Endothelial cell of hepatic sinusoid (primary cell): ENCODE data around the gene PHF24.
"Not testable (repeated sequence)": the region's sequence is repeated elsewhere in the genome, so short reads cannot be mapped to it uniquely, and the experiment has no call there.

Source experiments
- in situ Hi-C: cut with HindIII; loops from 2 replicates; pipeline ENCODE4 v1.10.0; 2017; ENCODE audit warnings: low sequenced_read_pairs

Gene PHF24

DNA sequence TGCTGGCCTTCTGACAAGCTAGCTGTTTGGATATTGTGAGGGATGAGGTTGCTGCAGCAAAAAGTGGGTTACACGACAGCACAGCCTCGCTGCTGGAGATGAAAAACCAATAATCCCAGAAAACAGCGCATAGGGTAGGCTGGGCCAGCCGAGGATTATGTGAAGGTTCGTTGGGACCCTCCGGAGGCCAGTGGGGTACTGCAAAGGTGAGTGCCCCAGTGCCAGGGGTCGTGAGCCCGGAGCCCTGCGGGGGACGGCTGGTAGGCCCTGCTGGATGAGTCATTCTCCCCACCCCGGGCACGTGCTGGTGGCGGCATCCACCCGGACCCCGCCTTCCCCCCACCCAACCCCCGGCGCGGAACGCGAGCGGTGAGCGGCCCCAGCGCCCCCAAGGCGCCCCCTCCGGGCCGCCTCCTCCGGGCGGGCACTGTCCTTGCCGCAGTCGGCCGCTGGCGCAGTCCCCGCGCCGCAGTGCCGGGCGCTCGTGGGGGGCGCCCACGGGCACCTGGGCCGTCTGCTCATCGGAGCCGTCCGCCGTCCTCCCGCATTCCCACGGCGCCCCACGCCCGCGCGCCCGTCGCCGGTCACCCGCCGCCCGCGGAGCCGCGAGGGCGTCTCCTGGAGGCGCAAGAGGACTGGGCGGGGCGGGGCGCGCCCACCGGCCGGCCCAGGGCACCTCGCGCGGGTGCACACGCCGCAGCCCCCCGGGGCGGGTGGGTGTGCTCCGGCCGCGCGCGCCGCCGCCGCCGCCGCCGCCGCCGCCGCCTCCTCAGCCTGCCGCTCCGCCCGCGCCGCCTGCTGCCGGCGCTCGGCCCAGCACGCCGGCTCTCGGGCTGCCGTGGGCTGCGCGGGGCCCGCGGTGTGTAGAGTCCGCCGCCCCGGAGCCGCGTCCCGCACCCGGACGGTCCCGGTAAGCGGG is at the start of gene PHF24:
PHF24 (plus strand) TSS at position 794 of the 919 bp plus-strand sequence. CDS start 13,014 bp downstream, outside the sequence.
- in situ Hi-C loops = no loop called here

DNA sequence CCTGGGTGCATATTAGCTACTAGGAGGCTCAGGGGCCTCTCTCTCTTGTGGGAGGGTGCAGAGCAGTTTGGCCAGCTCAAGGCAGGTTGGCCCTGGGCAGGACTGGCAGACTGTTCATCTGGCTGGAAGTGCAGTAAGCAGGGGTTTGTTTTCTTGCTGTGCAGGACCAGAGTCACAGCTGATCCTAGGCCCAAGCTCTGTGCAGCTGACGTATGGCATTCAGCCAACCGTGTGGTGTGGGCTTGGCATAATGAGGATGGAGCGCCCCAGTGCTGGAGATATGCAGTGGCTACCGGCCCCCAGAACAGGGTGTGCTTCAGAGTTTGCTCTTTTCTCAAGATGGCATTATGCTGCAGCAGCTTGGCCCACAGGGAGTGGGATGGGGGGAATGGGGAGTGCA is 31.0 kb upstream of the PHF24 start:
- in situ Hi-C loops = no loop called here

DNA sequence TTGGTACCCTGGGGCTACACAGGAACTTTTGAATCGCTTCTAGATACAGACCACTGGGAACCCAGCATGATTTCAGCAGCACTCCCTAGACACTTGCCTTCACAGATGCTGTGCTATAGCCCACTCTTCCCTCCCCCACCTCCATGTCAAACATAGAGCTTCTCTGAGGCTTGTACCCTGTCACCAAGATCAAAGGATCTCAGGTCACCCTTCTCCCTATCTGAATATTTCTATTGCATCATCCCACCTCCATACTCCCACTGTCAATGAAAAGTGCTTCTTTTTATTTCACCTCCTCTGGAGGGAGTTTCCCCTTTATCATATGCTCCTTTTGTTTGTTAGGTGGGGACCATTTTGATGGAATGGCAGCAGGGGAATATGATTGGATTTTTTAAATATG is 29.2 kb upstream of the PHF24 start:
- in situ Hi-C loops = no loop called here

DNA sequence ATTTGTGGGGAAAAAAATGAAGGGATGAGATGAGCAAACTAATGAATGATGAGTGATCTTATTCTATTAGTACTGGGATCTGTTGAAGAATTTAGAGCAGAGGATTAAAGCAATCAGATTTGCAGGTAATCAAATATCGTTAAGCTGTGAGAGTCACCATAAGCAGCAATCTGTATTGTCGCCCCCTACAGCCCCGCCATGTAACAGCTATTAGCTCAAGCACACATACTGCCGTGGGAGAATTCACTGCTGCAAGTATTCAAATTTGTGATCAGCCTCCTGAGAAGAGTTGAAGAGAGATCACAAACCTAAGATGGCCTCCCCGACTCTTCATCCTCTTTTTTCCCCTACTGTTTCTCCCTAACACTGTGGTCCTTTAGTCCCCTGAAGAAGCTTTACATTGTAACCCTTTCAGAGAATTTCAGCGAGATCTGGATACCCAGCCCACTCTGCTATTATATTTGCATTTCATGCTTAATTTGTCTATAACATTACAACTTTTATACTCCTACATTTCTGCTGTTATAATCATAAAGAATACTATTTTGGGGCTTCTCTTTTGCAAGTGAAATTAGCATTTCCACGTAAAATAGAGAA is 28.5 kb upstream of the PHF24 start:
- in situ Hi-C loops = no loop called here

DNA sequence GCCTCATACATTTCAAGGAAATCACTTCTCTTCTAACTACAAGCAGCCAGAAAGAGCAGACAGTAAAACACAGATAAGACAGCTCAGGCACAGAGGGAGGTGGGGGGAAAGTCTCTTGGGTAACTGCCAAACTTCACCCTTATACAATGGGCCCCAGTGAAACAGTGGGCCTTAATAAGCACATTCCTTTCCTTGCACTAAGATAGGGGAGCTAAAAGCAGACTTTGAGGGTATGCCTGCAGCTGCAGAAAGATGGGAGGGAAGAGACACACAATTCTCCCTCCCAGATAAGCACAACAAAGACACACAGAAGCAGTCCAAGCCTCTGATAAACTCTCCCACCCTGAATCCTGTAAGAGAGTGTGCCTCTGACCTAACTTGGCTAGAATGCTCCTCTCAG is 18.1 kb upstream of the PHF24 start:
- in situ Hi-C loops = not testable (repeated sequence)

DNA sequence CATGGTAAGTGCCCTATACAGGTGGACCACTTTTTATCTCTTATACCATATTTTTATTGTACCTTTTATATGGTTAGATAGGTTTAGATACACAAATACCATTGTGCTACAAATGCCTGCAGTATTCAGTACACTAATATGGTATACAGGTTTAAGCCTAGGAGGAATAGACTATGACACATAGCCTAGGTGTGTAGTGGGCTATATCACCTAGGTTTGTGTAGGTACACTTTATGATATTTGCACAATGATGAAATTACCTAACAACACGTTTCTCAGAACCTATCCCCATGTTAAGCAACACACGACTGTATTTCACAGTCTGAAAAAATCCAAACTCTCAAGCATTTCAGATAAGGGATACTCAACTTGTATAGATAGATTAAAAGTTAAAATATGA is 9.6 kb upstream of the PHF24 start:
- in situ Hi-C loops = no loop called here

DNA sequence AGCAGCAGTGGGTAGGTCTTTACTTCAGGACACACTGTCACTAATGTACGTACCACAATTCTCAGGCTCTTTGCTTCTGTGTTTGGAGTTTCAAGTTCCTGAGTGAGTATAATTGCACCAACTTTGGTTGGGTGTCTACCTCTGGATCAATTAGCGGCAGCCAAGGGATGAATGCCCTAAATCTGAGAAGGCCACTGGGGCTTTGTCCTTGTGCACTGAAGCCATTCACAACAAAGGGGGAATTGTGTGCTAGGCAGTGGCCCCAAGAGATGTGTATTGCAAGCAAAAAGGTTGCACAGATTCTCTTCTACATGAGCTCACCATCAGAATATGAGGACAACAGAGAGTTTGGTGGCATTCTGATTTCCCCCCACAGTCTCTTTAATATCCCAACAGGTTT is 3.9 kb upstream of the PHF24 start:
- in situ Hi-C loops = no loop called here

DNA sequence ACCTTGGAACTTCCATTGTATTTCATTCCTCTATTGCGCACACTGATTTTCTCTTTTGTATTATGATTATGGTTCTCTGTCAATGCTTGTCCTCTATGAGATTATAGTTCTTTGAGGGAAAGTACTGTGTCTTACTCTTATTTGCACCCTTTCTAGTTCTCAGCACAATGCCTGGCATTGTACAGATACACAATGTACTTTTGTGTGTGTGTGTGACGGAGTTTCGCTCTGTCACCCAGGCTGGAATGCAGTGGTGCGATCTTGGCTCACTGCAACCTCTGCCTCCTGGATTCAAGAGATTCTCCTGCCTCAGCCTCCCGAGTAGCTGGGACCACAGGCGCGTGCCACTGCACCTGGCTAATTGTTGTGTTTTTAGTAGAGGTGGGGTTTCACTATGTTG is 2.0 kb upstream of the PHF24 start:
- in situ Hi-C loops = not testable (repeated sequence)

DNA sequence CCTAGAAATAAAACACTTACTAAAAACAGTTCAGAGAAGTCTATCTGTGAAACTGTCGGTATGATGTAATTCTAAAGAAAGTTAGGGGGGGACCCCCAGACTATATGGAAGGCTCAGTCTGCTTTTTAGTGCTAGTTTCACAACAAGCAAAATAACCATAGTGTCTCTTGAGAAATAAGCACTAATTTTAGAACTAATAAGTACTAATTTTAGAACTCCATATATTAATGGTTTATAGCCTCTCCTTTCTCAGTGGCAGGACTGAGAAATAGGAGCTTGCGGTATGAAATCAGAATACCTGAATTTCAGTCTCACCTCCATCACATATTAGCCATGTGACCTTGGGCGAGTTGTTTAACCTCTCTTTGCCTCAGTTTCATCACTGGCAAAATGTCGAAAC is 1.4 kb upstream of the PHF24 start:
- in situ Hi-C loops = no loop called here

DNA sequence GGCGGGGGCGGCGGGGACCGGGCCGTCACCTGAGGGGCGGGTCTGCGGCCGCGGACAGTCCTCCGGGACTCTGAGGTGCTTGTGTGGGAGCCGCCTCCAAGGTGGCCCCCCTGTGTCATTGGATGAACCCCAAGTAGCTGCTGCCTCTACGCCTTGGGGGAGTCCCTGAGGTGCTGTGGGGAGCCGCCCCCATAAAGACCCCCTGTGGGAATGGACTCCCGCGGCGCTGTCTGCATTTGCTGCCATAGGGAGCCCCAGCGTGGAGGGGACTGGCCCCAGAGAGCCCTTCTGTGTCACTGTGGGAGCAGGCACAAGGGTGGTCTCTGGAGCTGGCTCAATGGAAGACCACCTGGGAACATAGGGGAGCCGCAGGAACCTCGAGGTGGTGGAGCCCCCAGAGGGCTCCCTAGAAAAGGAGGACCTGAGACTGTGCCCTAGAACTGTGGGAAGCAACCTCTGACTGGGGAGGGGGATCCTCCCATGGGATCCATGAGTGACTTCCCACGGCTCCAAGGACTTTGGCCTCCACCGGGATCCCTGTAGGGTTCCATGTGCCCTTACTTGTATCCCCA is 412 bp downstream of the PHF24 start:
- in situ Hi-C loops = no loop called here

DNA sequence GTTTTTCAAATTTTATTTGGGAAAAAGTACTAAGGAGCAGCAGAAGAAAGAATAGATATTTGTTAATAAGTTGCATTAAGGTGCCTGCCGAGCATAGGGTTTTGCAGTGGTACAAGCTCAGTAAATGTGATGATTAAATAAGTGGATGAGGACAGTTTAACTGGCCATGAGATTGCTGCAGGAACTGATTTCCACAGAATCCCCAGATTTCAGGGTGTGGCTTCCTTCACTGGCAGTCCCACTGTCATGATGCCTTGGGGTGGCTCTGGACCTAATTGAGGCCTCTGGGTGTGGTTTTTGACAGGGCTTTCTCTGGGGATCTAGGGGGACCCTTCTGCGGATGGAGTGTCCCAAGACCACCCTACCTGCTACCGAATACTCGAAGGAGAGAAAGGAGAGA is 1.4 kb downstream of the PHF24 start:
- in situ Hi-C loops = no loop called here

DNA sequence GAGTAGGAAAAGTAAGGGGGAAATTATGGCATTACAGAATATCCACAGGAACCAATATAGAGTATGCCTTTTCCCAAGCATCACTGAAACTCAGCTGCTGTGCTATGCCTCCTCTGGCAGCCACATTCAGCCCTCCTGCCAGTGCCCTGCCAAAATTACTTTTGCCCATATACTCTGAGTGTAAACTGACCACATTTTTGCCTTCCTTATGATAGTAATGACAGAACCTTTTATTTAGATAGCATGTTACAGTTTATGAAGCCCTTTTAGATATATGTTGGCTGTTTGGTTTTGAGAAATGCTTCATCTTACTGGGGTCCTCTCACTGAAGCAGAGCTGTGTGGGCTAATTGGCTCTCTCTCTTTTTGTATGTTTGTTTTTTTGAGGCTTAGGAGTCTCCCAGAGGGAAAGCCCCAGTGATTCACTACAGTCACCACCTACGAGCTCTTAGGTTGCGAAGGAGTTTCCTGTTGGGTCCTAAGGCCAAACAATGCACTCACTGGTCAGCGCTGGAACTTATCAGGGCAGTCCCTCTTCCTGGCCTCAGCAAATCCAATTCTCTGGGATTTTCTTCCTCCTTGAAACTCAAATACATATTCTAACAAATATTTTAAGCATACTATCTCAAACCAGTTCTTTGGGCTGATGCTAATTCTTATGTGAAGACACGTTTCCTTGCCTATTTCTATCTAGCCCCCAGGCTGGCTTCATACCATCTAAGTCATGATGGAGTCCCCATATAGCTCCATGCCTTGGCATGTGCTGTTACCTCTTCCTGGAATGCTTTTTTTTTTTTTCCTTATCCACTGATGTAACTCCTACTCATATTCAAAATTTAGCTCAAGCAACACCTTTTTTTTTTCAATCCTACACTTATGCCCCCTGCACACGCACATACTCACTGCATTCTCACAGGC is 3.7 kb downstream of the PHF24 start:
- in situ Hi-C loops = no loop called here

DNA sequence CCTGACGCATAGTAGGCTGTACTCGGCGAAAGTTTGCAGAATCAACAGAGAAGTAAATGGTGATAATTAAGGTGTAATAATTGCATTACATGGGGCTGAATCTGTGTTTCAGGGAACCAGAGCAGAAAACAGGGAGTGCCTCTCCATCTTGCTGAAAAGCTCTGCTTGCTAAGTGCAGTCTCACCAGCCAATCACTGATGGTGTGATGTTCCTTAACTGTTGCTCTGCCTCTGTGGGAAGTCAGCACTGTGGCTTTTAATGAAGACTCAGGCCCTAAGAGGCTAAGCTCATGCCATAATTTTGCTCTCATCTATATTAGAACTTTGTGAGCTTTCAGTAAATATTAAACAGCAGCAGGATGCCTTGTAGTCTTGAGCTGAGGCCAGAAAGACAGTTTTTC is 4.5 kb downstream of the PHF24 start:
- in situ Hi-C loops = no loop called here

DNA sequence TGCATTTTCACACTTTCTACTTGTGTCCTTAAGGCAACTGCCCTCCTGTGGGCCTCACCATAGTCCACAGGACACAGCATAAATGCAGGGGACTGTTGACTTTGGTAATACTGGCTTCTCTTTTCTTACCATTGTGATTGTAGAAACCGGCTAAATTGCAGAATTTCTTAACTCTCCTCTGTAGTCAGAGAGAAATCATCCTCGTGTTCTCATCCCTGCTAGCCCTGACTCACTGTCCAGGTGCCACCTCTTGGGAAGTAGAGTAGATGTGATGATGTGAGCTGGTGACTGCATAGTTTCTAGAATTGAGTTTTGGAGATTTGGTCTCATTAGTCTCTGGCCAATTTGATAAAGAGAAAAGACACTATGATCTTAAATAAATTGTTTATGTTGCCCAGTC is 5.5 kb downstream of the PHF24 start:
- in situ Hi-C loops = no loop called here

DNA sequence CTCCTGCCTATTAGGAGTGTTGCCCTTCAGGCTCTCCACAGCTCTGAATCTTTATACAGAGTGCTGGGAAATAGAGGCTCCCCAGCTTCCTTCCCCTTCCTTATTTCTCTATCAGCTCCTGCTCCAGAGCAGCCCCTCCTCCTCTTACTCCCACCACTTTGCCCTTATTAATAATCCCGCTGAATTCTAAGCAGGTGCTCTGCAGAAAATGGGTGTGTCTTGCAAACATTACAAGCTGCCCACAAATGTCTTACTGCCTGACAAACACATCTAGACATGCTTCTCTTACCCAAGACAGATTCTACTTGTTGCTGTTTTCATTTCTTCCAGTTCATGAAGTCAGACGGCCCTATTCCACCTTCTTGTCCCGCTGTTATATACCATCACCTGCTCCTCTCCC is 6.4 kb downstream of the PHF24 start:
- in situ Hi-C loops = no loop called here

DNA sequence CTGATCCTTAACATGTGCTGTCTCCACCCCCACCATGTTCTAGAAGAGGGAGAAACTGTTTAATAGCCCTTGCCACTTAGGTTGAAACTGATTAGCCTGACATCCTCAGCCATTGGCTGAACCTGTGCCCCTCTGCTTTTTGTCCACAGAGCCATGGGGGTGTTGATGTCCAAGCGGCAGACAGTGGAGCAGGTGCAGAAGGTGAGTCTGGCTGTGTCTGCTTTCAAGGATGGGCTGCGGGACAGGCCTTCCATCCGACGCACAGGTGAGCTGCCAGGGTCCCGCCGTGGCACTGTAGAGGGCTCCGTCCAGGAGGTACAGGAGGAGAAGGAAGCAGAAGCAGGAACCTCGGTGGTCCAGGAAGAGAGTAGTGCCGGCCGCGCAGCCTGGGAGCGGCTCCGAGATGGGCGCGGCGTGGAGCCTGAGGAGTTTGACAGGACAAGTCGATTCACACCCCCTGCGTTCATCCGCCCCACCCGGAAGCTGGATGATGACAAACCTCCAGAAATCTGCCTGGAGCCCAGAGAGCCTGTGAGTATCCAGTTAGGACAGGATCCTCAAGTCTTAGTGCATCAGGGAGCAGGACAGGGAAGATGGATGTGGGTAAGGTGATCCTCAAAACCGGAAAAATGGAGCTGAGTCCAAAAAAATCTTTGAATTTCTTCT is 13.2 kb downstream of the PHF24 start:
- in situ Hi-C loops = no loop called here

DNA sequence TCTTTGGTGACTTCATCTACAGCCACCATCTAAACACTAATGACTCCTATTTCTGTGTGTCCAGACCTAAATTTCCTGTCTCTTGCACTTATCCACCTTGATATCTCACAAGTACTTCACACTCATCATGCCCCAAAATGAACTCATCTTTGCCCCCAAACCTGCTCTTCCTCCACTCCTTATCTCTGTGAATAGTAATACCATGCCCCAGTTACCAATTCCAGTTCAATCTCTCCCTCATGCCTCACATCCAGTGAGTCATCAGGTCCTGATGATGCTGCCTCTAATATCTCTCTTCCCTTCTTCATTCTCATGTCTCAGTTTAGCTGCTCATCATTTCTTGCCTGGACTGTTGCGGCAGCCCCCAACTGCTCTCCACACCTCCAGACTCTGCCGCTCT is 16.6 kb downstream of the PHF24 start:
- in situ Hi-C loops = loop anchor here (5.0 kb wide), 1 partner anchor 82 kb away; no protein-coding TSS in a partner anchor

DNA sequence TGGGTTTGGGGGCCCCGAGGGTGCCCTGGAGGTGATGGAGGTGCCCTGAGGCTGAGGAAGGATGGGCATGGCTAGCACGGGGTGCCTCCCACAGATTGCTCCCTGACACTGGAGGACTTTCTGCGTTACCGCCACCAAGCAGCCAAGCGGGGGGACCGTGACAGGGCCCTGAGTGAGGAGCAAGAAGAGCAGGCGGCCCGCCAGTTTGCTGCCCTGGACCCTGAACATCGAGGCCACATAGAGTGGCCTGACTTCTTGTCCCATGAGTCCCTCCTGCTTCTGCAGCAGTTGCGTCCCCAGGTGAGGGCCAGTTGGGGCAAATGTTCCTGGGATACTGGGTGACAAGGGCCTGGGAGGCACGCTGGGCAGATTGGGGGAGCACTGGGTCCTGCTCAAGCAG is 18.4 kb downstream of the PHF24 start:
- in situ Hi-C loops = loop anchor here (5.0 kb wide), 1 partner anchor 84 kb away; no protein-coding TSS in a partner anchor

DNA sequence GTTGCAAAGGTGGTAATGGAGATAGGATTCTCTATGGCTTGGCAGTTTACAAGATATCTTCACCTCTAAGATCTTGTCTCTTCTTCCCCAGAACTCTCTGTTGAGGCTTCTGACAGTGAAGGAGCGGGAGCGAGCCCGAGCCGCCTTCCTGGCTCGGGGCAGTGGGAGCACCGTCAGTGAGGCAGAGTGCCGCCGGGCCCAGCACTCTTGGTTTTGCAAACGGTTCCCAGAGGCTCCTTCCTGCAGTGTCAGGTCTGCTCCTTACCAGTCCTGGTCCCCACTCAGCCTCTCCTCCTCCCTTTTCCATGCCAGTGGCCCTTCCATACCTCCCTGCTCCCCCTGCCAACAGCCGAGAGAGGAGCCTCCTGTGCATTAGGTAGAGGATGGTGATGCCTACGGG is 18.9 kb downstream of the PHF24 start:
- in situ Hi-C loops = loop anchor here (5.0 kb wide), 1 partner anchor 85 kb away; no protein-coding TSS in a partner anchor

DNA sequence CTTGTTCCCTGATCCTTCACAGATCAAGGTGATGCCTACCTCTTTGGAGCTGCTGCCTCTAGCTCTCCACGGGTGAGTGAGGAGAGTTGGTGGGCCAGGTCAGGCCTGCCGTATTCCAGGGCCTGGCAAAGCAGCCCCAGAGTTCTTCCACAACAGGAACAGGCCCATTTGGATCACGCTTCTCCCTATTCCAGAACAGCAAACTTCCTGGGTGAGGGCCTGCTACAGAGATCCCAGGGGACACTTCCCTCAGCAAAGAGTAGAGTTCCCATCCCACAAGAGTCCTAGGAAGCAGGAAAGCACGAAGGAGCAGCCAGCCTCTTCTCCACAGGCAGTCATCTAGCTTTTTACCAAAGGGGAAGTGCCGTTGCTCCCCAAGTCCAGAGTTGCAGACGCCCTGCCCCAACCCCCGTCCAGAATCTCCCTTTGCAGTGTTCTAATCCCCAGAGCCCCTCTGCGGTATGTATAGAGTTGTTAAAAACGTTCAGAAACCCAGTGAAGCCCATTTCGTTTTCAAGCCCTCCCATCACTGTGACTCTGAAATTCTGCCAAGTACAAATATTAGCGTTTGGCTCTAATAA is 22.2 kb downstream of the PHF24 start:
- in situ Hi-C loops = no loop called here
